ENCODE measurements around the gene KCNQ1OT1.

Gene KCNQ1OT1

DNA sequence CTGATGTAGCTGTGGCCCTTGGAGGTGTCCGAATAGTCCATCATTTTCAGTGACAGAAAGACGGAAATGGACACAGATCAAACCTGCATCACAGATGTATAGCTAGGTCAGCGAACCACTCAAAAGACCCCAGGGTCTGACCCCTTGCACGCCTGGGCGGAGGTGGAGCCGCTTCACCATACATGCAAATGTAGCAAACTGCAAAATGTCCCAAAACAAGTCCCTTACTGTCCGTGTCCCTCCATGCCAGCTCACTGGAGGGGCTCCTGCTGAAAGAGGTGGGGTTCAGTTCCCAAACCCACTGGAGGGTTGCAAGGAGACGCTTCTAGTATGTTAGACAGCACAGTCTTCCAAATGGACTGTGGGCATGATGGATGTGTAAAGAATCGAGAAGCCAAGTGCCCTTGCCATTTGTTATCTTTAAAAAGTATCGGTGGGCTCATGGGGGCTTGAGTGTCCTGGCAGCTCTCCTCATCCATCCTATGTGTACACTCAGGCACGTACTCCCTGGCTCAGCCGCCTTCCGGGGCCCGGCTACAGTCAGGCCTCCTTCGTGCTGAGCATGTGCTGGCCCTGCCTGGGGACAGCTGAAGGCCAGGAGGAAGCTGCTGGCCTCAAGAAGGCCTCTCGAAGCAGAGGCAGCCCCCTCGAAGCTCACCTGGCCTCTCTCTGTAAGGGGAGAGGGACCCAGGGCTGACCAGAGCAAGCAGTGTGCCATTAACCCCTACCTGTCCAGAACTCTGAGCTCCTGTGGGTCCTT is 20.2 kb upstream of the KCNQ1OT1 start:
- no peak for TF ChIP-seq CTCF (conservative IDR thresholded peaks at IDR 0.05; ENCODE audit: low read depth)
- ChIA-PET CTCF (interaction anchor here (0.5 kb wide), 1 partner anchor 83 kb away, joined by 3 read pairs; no protein-coding TSS in a partner anchor), POLR2A (ENCODE audit: low non-redundant PET) (interaction anchor here (0.6 kb wide), 2 partner anchors 182 to 890 kb away, joined by 3 read pairs; a partner anchor contains a TSS)
- no peak for DNase-seq (ENCODE audit: low spot score)
- no peak overlapping the region for H3K27ac ChIP-seq

- POLR2A ChIA-PET (ENCODE audit: low non-redundant PET): interaction anchor here (0.6 kb wide), 1 partner anchor 891 kb away, joined by 3 read pairs; no protein-coding TSS in a partner anchor
- CTCF ChIA-PET: no interaction called here
- H3K27ac ChIP-seq: no peak overlapping the region
- no peak for DNase-seq (ENCODE audit: low spot score)
- TF ChIP-seq CTCF (conservative IDR thresholded peaks at IDR 0.05; ENCODE audit: low read depth): no peak
Observed at GRCh38 chr11:2718817-2719438, 19.1 kb upstream of the KCNQ1OT1 start.

- POLR2A ChIA-PET (ENCODE audit: low non-redundant PET): no interaction called here
- TF ChIP-seq CTCF (conservative IDR thresholded peaks at IDR 0.05; ENCODE audit: low read depth): no peak
- no peak overlapping the region for H3K27ac ChIP-seq
- DNase-seq (ENCODE audit: low spot score): no peak
- CTCF ChIA-PET: interaction anchor here (0.7 kb wide), 1 partner anchor 275 kb away, joined by 4 read pairs; no protein-coding TSS in a partner anchor
Observed at GRCh38 chr11:2717561-2718325, 17.9 kb upstream of the KCNQ1OT1 start.

DNA sequence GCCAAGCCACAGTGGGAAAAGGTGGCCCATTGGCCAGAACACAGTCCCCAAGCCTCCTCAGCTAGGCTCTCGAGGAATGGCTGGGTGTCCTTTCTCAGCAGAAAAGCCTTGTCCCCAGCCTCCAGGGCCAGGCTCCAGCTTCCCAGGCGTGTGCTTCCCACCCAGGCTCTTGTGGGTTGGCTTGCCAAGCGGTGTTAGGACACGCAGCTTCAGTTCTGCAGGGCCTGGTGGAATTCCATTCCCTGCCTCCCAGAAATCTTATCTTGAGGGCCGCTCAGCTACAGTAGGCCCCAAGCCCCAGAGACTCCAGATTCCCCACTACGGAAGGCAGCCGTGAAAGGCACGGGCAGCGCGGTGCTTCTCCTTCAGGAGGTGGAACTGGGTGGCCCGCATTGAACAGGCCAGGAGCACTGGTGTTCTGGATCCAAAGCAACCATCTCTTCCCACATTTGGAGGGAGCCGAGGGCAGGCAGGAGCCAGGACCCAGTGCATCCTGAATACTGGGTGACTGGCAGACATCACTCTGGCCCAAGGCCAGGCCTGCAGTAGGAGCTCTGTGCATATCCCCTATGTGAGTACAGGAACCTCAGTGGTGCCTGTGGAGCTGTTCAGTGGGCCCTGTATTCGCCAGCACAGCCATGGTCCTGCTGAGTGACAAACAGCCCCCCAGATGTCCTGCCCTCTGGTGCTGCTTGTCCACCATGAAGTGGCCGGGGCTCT is 16.7 kb upstream of the KCNQ1OT1 start:
- POLR2A ChIA-PET (ENCODE audit: low non-redundant PET): no interaction called here
- no peak for TF ChIP-seq CTCF (conservative IDR thresholded peaks at IDR 0.05; ENCODE audit: low read depth)
- CTCF ChIA-PET: no interaction called here
- no peak for DNase-seq (ENCODE audit: low spot score)
- H3K27ac ChIP-seq: no peak overlapping the region

DNA sequence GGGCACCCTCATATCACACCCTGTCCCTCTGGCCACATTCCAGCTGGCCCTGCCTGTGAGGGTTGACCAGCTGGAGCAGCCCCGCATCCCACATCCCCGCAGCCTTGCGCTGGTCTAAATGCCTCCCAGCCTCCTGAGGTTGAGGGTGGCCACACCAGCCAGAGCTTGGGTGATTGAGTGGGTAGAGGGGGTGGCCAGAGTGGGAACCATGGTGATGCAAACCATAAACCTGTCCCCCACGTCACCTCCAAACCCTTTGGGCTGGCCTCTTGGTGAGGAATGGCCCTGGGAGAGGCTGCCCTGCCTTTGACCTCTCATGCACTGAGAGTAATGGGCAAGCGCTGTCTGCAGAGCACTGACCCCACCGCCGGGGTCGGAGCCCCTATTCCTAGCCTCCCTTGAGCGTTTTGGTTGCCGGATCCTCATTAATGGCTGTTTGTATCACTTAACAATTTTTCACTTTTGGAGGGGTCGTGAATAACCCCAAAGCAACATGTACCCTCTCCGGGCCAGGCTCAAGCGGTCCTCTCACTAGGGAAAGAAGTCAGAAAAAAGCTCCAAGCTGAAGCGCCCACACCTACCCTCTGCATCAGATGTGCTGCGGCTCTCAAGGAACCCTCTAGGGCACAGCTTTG is 16.0 kb upstream of the KCNQ1OT1 start:
- no peak for DNase-seq (ENCODE audit: low spot score)
- H3K27ac ChIP-seq: no peak overlapping the region
- no peak for TF ChIP-seq CTCF (conservative IDR thresholded peaks at IDR 0.05; ENCODE audit: low read depth)
- CTCF ChIA-PET: no interaction called here
- POLR2A ChIA-PET (ENCODE audit: low non-redundant PET): no interaction called here
